GM21526 (cell line): ENCODE data around the gene CCNY.
A peak's percentile ranks its signal among the peaks of the same experiment; 100 is the strongest.

ENCODE experiments used
- ATAC-seq: cut with Tn5 transposase; IDR thresholded peaks from one replicate; pipeline ENCODE4 v1.9.1; 2021; ENCODE audit warnings: moderate library complexity; ENCODE audit not compliant: unreplicated experiment, low FRiP score

CCNY gene

DNA sequence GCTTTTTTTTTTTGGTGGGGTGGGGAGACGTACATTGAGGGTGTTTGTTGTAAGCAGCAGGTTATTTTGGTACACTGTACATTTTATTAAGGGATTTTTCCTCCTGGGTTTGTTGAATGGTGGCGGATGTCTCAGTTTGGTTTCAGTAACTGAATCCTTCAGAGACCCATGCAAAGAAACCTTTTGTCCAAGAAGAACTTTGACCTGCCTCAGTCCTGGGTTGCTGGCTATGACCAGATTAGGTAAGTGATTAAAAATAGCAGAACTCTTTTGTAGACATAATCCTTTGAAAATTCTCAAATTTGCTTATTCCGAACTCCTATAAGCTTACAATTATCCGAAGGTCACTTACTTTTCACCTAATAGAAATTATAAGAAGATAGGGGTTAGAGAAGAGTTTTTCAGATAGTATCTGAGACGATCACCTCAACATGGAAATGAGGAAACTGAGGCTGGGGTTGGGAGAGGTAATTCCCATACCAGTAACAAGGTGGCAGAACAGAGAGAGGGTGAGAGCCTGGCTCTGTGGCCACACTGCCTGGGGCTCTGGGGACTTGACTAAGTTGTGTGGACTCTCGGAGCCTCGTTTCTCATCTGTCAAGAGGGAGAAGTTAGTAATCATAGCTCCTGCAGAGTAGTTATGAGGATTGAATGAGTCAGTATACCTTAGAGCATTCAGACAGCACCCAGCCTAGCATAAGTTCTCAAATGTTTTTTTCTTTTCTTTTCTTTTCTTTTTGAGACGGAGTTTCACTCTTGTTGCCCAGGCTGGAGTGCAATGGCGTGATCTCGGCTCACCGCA, 87.4 kb downstream of the CCNY start:
- ATAC-seq: no peak

GRCh38 chr10:35424680-35425285, 88.5 kb downstream of the CCNY start:
- no peak for ATAC-seq

- no peak for ATAC-seq
Measured at GRCh38 chr10:35425595-35425994, 89.3 kb downstream of the CCNY start.

DNA sequence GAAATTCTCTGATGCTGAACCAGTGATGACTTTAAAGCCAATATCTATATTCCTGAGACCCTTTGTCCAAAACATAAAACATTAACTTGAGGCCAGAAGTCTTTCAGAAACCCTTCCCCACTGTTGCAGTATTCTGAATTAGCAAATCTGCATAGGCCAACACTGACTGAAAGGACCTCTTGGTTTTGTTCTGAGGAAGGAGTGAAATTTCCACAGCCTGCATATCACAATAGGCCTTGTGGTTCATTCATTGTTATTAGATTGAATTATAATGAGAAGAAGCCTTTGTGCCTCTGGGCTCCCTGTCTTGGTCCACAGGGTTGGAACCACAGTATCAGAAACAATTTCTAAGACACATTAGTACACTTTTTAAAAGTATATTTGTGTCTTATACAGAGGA, 90.3 kb downstream of the CCNY start:
- ATAC-seq: no peak

DNA sequence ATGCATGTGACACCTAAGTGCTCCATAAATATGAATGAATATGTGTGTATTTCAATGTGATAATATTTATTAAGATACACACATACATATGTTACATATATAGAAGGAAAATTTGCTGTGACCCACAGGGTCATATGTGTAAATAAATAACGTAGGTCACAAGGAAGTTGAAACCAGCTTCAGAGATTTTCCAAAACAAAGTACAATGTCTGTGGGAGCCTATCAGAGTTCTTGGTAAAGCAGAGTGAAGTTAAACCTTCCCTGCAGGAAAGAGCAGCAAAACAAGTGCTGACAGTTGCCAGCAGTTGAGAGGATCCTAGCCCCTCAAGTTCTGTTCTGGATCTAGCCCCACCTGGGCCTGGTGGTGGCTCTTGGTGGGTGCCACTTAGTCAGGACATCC, 91.2 kb downstream of the CCNY start:
- ATAC-seq: no peak

- no peak for ATAC-seq
Measured at GRCh38 chr10:35428521-35428920, 92.2 kb downstream of the CCNY start.

GRCh38 chr10:35432781-35433338, 96.6 kb downstream of the CCNY start:
- ATAC-seq: no peak

GRCh38 chr10:35433851-35434426, 97.6 kb downstream of the CCNY start:
- no peak for ATAC-seq

DNA sequence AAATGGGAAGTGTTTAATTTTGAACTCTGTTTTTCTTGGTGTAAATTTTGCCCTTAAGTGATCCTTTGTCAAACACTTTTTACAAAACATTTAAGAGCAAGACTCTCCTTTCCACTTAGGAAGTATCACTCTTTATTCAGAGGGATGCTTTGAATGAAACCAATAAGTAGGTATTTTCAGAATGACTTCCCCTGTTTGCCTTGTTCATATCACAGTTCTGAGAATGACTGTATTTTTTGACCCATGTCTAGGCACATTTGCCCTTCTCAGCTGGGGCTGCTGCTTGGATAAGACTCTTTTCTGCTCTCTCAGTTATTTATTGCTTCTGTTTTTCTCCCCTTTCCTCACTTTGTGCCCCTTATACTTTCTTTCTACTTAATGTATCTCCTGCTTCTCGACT, 98.2 kb downstream of the CCNY start:
- peak; percentile 62 for ATAC-seq

- ATAC-seq: no peak
Measured at GRCh38 chr10:35435824-35436223, 99.5 kb downstream of the CCNY start.

- ATAC-seq: no peak
Measured at GRCh38 chr10:35437829-35438228, 101.5 kb downstream of the CCNY start.

DNA sequence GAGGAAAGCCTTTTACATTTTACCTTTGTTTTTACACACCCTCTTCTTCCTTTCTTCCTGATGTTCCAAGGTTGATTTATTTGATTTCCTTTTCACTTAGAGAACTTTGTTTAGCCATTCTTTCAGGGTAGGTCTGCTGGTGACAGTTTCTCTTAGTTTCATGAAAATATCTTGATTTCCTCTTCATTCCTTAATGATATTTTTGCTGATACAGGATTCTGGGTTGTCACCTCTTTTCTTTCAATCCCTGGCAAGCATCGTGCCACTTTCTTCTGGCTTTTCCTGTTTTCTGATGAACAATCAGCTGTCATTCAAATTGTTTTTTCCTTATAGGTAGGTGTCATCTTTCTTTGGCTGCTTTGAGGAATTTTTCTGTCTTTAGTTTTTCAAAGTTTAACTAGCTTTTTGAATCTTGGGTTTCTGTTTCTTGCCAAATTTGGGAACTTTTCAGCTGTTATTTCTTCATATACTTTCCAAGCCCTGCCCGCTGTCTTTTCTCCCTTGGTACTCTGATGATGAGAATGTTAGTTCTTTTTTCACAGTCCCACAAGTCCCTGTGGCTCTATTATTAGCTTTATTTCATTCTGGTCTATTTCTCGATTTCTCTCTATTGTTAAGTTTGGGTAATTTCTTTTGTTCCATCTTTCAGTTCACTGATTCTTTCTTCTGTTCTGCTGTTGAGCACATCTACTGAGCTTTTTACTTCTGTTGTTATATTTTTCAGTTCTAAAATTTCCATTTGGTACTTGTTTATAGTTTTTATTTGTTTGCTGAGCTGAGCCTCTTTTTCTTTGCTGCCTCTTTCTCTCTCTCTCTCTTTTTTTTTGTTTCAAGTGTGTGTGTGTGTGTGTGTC, 102.6 kb downstream of the CCNY start:
- ATAC-seq: no peak

DNA sequence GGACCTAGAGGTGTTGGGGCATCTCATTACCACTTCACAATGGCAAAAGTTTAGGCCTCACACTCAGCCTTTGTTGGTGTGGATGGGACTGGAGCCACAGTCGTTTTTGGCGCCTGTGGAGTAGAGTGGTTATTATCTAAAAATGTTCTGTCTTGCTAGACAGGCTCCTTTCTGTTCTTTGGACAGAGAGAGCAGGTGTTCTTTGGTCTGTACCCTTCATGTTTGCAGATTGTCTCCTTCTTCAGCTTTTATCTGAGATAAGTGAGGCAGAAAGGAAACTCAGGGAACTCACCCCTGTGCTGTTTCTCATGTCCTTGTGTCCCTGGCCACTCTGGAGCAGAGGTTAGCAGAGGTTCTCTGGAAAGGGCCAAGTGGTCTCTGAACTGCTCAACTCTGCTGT, 103.7 kb downstream of the CCNY start:
- ATAC-seq: no peak

DNA sequence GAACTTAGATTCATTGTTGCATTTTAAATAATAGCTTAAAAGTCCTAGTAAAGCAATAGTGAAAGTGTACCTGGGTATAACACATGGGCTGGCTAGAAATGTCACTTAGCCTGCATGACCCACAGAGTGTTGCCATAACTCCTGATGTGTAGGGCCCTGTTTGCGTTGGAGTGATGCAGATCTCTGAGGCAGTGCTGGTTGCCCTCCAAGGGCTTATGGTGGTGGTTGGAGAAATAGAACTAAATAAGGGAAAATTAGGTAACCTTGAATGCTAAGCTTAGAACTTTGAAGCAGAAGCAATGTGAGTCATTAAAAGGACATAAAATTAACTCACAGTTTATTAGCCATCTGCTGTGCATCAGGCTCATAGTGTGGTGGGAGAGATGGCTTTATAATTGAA, 105.7 kb downstream of the CCNY start:
- ATAC-seq: no peak

DNA sequence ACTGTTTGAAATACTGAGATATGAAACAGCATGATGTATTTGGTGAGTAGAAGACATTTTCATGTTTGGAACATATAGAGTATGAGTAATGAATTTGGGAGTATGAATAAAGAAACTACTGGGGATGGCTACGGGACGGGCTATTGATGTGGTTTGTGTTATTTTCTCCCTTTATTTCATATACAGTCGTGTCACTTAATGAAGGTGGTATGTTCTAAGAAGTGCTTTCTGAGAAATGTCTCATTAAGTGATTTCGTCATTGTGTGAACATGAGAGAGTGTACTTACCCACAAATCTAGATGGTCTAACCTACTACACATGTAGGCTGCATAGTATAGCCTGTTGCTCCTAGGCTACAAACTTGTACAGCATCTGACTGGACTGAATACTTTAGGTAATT, 106.3 kb downstream of the CCNY start:
- ATAC-seq: no peak

- no peak for ATAC-seq
Measured at GRCh38 chr10:35443858-35444257, 107.5 kb downstream of the CCNY start.

GRCh38 chr10:35445150-35445884, 109.0 kb downstream of the CCNY start:
- ATAC-seq: no peak

- ATAC-seq: no peak
Measured at GRCh38 chr10:35446439-35446838, 110.1 kb downstream of the CCNY start.

DNA sequence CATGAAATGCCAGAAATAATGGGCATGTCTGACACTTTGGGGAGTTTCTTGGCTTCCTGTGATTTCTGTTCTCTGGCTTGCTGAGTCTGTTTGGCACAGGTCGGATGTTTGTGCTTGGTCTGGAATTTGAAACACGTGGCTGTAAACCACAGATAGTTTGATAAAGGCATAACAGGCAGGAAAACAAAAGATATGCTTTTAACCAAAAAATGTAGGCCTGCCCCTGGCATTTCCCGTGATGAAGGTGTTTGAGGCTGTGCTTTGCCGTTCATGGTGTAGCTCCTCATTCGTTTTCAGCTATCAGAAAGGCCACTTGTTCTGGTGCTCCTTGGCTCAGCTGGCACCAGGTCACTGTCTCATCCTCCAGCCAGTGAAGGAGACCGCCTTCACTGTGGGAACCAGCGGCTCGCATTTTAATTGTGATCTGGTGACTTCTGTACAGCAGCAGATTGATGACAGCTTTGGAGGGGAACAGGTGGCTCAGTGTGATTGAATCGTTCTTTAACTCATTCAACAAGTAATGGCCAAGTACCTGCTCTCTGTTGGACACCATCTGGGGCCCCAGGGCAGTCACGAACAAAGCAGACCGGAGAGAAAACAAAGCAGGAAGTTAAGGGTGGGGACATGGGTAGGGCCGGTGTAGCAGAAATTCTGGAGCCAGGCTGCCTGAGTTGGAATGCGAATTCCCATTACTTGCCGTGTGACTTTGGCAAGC, 111.5 kb downstream of the CCNY start:
- no peak for ATAC-seq
